ENCODE data around the gene APOBEC4. TPM values are rescaled to one million over a fixed set of nuclear protein-coding genes. Genes with fewer than 3 reads are reported as not detected.

Gene APOBEC4
- total RNA-seq, 4 donors from 2014 or later = not detected

GRCh38 chr1:183654706-183655105 is 1.6 kb upstream of the APOBEC4 start:
- H3K4me1 ChIP-seq = peaks cover 3% of the 10 kb centered on the region
- no peaks in the 10 kb centered on the region for H3K27me3 ChIP-seq
- no peaks in the 10 kb centered on the region for H3K9me3 ChIP-seq
- no peak for DNase-seq (ENCODE audit: low spot score in 2 of 2)
- no peak overlapping the region for H3K4me3 ChIP-seq
- H3K36me3 ChIP-seq = no peaks in the 10 kb centered on the region
- H3K27ac ChIP-seq = no peak overlapping the region
- no peak for TF ChIP-seq POLR2AphosphoS5 (IDR thresholded peaks at IDR 0.05)
- no peak for TF ChIP-seq EP300 (IDR thresholded peaks at IDR 0.05)
- TF ChIP-seq POLR2A (IDR thresholded peaks at IDR 0.05) = no peak
- TF ChIP-seq CTCF (IDR thresholded peaks at IDR 0.05) = no peak

GRCh38 chr1:183653876-183654451 is 848 bp upstream of the APOBEC4 start:
- Histone ChIP-seq H3K4me3 (no peak overlapping the region), H3K9me3 (no peaks in the 10 kb centered on the region), H3K27me3 (no peaks in the 10 kb centered on the region), H3K27ac (no peak overlapping the region), H3K36me3 (no peaks in the 10 kb centered on the region), H3K4me1 (peaks cover 3% of the 10 kb centered on the region)
- DNase-seq (ENCODE audit: low spot score in 2 of 2) = no peak
- WGBS = 66% methylated on average over 4 of the region's 4 CpGs
- TF ChIP-seq EP300 (IDR thresholded peaks at IDR 0.05) = no peak
- TF ChIP-seq POLR2AphosphoS5 (IDR thresholded peaks at IDR 0.05) = no peak
- TF ChIP-seq POLR2A (IDR thresholded peaks at IDR 0.05) = no peak
- no peak for TF ChIP-seq CTCF (IDR thresholded peaks at IDR 0.05)

GRCh38 chr1:183653462-183653794 is 312 bp upstream of the APOBEC4 start:
- peaks cover 3% of the 10 kb centered on the region for H3K4me1 ChIP-seq
- DNase-seq (ENCODE audit: low spot score in 2 of 2) = no peak
- no peak overlapping the region for H3K4me3 ChIP-seq
- no peaks in the 10 kb centered on the region for H3K36me3 ChIP-seq
- no peaks in the 10 kb centered on the region for H3K27me3 ChIP-seq
- WGBS = 67% methylated on average over 3 of the region's 3 CpGs
- no peak overlapping the region for H3K27ac ChIP-seq
- no peaks in the 10 kb centered on the region for H3K9me3 ChIP-seq
- TF ChIP-seq CTCF (IDR thresholded peaks at IDR 0.05) = no peak
- no peak for TF ChIP-seq EP300 (IDR thresholded peaks at IDR 0.05)
- TF ChIP-seq POLR2AphosphoS5 (IDR thresholded peaks at IDR 0.05) = no peak
- no peak for TF ChIP-seq POLR2A (IDR thresholded peaks at IDR 0.05)

- WGBS = 88% methylated on average over 1 of the region's 1 CpG
- H3K36me3 ChIP-seq = no peaks in the 10 kb centered on the region
- peaks cover 3% of the 10 kb centered on the region for H3K4me1 ChIP-seq
- no peak overlapping the region for H3K27ac ChIP-seq
- TF ChIP-seq POLR2AphosphoS5 (IDR thresholded peaks at IDR 0.05) = no peak
- TF ChIP-seq POLR2A (IDR thresholded peaks at IDR 0.05) = no peak
- TF ChIP-seq CTCF (IDR thresholded peaks at IDR 0.05) = no peak
- TF ChIP-seq EP300 (IDR thresholded peaks at IDR 0.05) = no peak
- no peaks in the 10 kb centered on the region for H3K9me3 ChIP-seq
- no peak overlapping the region for H3K4me3 ChIP-seq
- no peak for DNase-seq (ENCODE audit: low spot score in 2 of 2)
- H3K27me3 ChIP-seq = no peaks in the 10 kb centered on the region
These were observed 1.0 kb downstream of the APOBEC4 start for GRCh38 chr1:183652107-183652506.

- Histone ChIP-seq H3K4me1 (peaks cover 3% of the 10 kb centered on the region), H3K9me3 (no peaks in the 10 kb centered on the region), H3K4me3 (no peak overlapping the region), H3K27ac (no peak overlapping the region), H3K27me3 (no peaks in the 10 kb centered on the region), H3K36me3 (no peaks in the 10 kb centered on the region)
- TF ChIP-seq POLR2A (IDR thresholded peaks at IDR 0.05) = no peak
- TF ChIP-seq CTCF (IDR thresholded peaks at IDR 0.05) = no peak
- no peak for TF ChIP-seq POLR2AphosphoS5 (IDR thresholded peaks at IDR 0.05)
- TF ChIP-seq EP300 (IDR thresholded peaks at IDR 0.05) = no peak
- 86% methylated on average over 5 of the region's 5 CpGs for WGBS
- DNase-seq (ENCODE audit: low spot score in 2 of 2) = no peak
These were observed 1.5 kb downstream of the APOBEC4 start for GRCh38 chr1:183651612-183652011.

All from suprapubic skin (tissue), 4 donors.